ENCODE results near the gene ANKLE1. TPM values are rescaled to one million over a fixed set of nuclear protein-coding genes. Genes with fewer than 3 reads are reported as not detected.

The ANKLE1 gene
- total RNA-seq, 1 experiment from 2014 or later: 16.5 TPM

DNA sequence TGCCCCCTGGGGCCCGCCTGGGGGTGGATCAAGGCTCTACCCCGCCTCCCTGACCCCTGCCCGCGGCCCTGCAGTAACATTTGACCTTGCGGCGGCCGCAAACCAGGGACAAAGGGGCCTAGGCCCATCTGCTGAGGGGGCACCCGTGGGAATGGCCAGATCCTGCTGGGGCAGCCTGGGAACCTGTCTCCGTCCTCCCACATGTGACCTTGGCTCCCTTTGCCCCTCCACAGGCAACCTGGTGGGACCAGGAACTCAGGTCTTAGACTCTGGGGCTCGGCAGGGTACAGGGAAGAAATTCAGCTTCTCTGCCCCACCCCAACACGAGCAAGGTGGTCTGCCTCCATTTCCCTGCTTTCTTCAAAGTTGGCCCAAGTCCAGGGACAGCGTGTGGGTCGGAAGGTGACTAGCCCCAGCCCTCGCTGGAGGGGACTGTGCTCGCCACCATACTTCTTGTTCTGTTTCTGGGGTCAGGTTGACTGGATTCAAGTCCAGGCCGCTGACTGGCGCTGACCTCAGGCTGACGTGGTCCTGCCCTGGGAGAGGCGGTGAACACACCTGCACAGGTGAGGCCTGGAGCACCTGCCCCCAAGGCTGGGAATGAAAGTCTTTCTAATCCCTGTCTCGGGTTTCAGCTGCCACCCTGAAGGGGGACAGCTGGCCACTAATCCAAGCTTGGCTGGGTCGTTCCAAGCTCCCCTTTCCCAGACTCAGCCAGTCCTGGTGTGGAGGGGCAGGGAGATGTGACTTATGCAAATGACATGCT, 33.5 kb upstream of the ANKLE1 start:
- H3K9me3 Mint-ChIP-seq: peaks cover 0 to 3% of the 10 kb centered on the region in 2 experiments; a peak in 1 of 5 replicates
- Histone ChIP-seq H3K56ac (ENCODE audit: insufficient read length, low read depth, low read length) (no peak overlapping the region), H2BK12ac (ENCODE audit: insufficient read length, low read depth, low read length) (no peak overlapping the region), H3K14ac (ENCODE audit: insufficient read depth, low read length) (peak overlapping the region; percentile 55; the same call in 1 of the 2 replicates), H3K4me1 (ENCODE audit: insufficient read depth, low read length) (peaks cover 4% of the 10 kb centered on the region; the same call in 1 of the 2 replicates), H3K4ac (ENCODE audit: low read depth, low read length) (no peak overlapping the region), H4K5ac (ENCODE audit: insufficient read length, low read depth, low read length) (no peak overlapping the region), H3K4me2 (ENCODE audit: insufficient read depth, insufficient read length, low read length) (peak overlapping the region; percentile 14), H2BK15ac (ENCODE audit: low read depth, low read length) (no peak overlapping the region), H4K8ac (replicated peaks; ENCODE audit: insufficient read length, low read depth, low read length) (no peak overlapping the region), H3K9ac (ENCODE audit: extremely low read depth, insufficient read length, low read length) (no peak overlapping the region), H3K23me2 (ENCODE audit: insufficient read length, low read depth, low read length, poor library complexity, severe bottlenecking) (peaks cover 17% of the 10 kb centered on the region), H2AFZ (ENCODE audit: low read length) (no peak overlapping the region), H2AK5ac (ENCODE audit: insufficient read length, low read length) (no peak overlapping the region), H3K79me2 (ENCODE audit: insufficient read depth, low read length) (peaks cover 12% of the 10 kb centered on the region; the same call in 1 of the 2 replicates), H3K27ac (ENCODE audit: insufficient read length, low read depth, low read length) (peak overlapping the region; percentile 22), H2BK20ac (ENCODE audit: low read depth, low read length, poor library complexity, severe bottlenecking) (no peak overlapping the region), H2BK120ac (ENCODE audit: low read depth, low read length, poor library complexity, severe bottlenecking) (no peak overlapping the region), H3K79me1 (ENCODE audit: insufficient read depth, low read depth, low read length, poor library complexity, severe bottlenecking) (no peaks in the 10 kb centered on the region), H4K20me1 (ENCODE audit: control insufficient read depth, insufficient read depth, insufficient read length) (no peaks in the 10 kb centered on the region), H3K27me3 (ENCODE audit: insufficient read depth, low read length) (no peaks in the 10 kb centered on the region), H3K9me3 (ENCODE audit: control insufficient read depth, low read depth, low read length) (no peaks in the 10 kb centered on the region), H3K18ac (ENCODE audit: insufficient read length, low read depth, low read length) (peak overlapping the region; percentile 23), H4K91ac (ENCODE audit: insufficient read length, low read depth, low read length) (no peak overlapping the region), H3T11ph (ENCODE audit: low read length) (no peak overlapping the region), H2BK5ac (ENCODE audit: insufficient read length, low read length) (no peak overlapping the region), H3K23ac (ENCODE audit: insufficient read length, low read depth, low read length) (no peak overlapping the region)
- no peaks in the 10 kb centered on the region for H3K27me3 Mint-ChIP-seq (ENCODE audit: low read depth)
- peak overlapping the region; percentile 42 to 44; a peak in 4 of 5 replicates for H3K4me3 Mint-ChIP-seq
- peaks cover 26 to 39% of the 10 kb centered on the region in 2 experiments for H3K4me1 Mint-ChIP-seq
- peaks cover 0 to 4% (median 0%) of the 10 kb centered on the region in 3 experiments; a peak in 4 of 7 replicates for H3K36me3 Mint-ChIP-seq (ENCODE audit: insufficient read depth in 1 of 3, low read depth in 3 of 3)
- peak; percentile 90 for DNase-seq
- peak overlapping the region; percentile 96 to 99 (median 97) for H3K27ac Mint-ChIP-seq
- TF ChIP-seq, protein P1, sequence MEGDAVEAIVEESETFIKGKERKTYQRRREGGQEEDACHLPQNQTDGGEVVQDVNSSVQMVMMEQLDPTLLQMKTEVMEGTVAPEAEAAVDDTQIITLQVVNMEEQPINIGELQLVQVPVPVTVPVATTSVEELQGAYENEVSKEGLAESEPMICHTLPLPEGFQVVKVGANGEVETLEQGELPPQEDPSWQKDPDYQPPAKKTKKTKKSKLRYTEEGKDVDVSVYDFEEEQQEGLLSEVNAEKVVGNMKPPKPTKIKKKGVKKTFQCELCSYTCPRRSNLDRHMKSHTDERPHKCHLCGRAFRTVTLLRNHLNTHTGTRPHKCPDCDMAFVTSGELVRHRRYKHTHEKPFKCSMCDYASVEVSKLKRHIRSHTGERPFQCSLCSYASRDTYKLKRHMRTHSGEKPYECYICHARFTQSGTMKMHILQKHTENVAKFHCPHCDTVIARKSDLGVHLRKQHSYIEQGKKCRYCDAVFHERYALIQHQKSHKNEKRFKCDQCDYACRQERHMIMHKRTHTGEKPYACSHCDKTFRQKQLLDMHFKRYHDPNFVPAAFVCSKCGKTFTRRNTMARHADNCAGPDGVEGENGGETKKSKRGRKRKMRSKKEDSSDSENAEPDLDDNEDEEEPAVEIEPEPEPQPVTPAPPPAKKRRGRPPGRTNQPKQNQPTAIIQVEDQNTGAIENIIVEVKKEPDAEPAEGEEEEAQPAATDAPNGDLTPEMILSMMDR (conservative IDR thresholded peaks at IDR 0.05): no peak
- WGBS (ENCODE audit: extremely low coverage, insufficient read length, low lambda C conversion rate): no CpG with 5 or more reads among the region's 21 CpGs

Measured in H9 (cell line).